ENCODE measurements around the gene OAS3. TPM values are rescaled to one million over a fixed set of nuclear protein-coding genes. Genes with fewer than 3 reads are reported as not detected.

The OAS3 gene
- total and polyA plus RNA-seq, 9 of the 15 experiments (the other 6 are each of a cell fraction or from before 2014, with no cell fraction given): 0.21 to 2.0 (median 0.83) TPM

DNA sequence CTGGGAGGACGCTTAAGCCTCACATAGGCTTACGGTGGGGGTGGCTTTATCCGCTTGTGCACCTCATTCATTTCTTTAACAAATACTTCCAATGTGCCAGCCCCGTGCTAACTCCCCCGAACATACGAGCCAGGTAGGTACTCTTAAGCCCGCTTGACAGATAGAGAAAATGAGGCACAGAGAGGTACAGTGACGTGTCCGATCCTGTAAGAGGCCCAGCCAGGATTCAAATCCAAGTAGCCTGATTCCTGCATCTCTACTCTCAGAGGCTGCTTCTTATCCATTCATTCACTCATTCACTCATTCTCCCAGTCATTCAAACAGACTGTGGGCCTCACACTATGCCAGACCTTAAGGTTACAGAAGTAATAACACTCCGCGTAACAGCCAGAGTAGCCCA, 477 bp downstream of the OAS3 start (continued):
- TF ChIP-seq, protein P1, sequence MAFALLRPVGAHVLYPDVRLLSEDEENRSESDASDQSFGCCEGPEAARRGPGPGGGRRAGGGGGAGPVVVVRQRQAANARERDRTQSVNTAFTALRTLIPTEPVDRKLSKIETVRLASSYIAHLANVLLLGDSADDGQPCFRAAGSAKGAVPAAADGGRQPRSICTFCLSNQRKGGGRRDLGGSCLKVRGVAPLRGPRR (CRISPR knock-in tag; IDR thresholded peaks at IDR 0.05): no peak
- TF ChIP-seq, protein P2, sequence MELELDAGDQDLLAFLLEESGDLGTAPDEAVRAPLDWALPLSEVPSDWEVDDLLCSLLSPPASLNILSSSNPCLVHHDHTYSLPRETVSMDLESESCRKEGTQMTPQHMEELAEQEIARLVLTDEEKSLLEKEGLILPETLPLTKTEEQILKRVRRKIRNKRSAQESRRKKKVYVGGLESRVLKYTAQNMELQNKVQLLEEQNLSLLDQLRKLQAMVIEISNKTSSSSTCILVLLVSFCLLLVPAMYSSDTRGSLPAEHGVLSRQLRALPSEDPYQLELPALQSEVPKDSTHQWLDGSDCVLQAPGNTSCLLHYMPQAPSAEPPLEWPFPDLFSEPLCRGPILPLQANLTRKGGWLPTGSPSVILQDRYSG (tag; conservative IDR thresholded peaks at IDR 0.05; ENCODE audit: low read depth): no peak
- TF ChIP-seq SRSF3 (IDR thresholded peaks at IDR 0.05; ENCODE audit: insufficient read depth, low read length): no peak
- TF ChIP-seq, protein P3, sequence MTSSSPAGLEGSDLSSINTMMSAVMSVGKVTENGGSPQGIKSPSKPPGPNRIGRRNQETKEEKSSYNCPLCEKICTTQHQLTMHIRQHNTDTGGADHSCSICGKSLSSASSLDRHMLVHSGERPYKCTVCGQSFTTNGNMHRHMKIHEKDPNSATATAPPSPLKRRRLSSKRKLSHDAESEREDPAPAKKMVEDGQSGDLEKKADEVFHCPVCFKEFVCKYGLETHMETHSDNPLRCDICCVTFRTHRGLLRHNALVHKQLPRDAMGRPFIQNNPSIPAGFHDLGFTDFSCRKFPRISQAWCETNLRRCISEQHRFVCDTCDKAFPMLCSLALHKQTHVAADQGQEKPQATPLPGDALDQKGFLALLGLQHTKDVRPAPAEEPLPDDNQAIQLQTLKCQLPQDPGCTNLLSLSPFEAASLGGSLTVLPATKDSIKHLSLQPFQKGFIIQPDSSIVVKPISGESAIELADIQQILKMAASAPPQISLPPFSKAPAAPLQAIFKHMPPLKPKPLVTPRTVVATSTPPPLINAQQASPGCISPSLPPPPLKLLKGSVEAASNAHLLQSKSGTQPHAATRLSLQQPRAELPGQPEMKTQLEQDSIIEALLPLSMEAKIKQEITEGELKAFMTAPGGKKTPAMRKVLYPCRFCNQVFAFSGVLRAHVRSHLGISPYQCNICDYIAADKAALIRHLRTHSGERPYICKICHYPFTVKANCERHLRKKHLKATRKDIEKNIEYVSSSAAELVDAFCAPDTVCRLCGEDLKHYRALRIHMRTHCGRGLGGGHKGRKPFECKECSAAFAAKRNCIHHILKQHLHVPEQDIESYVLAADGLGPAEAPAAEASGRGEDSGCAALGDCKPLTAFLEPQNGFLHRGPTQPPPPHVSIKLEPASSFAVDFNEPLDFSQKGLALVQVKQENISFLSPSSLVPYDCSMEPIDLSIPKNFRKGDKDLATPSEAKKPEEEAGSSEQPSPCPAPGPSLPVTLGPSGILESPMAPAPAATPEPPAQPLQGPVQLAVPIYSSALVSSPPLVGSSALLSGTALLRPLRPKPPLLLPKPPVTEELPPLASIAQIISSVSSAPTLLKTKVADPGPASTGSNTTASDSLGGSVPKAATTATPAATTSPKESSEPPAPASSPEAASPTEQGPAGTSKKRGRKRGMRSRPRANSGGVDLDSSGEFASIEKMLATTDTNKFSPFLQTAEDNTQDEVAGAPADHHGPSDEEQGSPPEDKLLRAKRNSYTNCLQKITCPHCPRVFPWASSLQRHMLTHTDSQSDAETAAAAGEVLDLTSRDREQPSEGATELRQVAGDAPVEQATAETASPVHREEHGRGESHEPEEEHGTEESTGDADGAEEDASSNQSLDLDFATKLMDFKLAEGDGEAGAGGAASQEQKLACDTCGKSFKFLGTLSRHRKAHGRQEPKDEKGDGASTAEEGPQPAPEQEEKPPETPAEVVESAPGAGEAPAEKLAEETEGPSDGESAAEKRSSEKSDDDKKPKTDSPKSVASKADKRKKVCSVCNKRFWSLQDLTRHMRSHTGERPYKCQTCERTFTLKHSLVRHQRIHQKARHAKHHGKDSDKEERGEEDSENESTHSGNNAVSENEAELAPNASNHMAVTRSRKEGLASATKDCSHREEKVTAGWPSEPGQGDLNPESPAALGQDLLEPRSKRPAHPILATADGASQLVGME (CRISPR knock-in tag; IDR thresholded peaks at IDR 0.05): no peak
- no peak for TF ChIP-seq CXXC5 (CRISPR knock-in tag; IDR thresholded peaks at IDR 0.05)
- TF ChIP-seq GTF2A2 (tag; IDR thresholded peaks at IDR 0.05): no peak
- TF ChIP-seq ILF3 (IDR thresholded peaks at IDR 0.05; ENCODE audit: borderline replicate concordance): no peak
- no peak for TF ChIP-seq POLR3G (IDR thresholded peaks at IDR 0.05; ENCODE audit: extremely low read depth, insufficient read length, insufficient replicate concordance)
- TF ChIP-seq ZNF224 (CRISPR knock-in tag; IDR thresholded peaks at IDR 0.05): no peak
- no peak for TF ChIP-seq FOXA3 (CRISPR knock-in tag; conservative IDR thresholded peaks at IDR 0.05 in 1 of 2, IDR thresholded peaks at IDR 0.05 in 1 of 2)
- TF ChIP-seq CREM (IDR thresholded peaks at IDR 0.05; ENCODE audit: low read depth): 0 out of 2 replicates have a peak, but pooled peaks have one; percentile 11
- TF ChIP-seq RBBP5 (IDR thresholded peaks at IDR 0.05; ENCODE audit: borderline replicate concordance, insufficient read depth, low read length, poor library complexity, severe bottlenecking): no peak
- no peak for TF ChIP-seq DDX20 (tag; IDR thresholded peaks at IDR 0.05; ENCODE audit: low read depth)
- TF ChIP-seq, protein P4, sequence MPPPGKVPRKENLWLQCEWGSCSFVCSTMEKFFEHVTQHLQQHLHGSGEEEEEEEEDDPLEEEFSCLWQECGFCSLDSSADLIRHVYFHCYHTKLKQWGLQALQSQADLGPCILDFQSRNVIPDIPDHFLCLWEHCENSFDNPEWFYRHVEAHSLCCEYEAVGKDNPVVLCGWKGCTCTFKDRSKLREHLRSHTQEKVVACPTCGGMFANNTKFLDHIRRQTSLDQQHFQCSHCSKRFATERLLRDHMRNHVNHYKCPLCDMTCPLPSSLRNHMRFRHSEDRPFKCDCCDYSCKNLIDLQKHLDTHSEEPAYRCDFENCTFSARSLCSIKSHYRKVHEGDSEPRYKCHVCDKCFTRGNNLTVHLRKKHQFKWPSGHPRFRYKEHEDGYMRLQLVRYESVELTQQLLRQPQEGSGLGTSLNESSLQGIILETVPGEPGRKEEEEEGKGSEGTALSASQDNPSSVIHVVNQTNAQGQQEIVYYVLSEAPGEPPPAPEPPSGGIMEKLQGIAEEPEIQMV (tag; conservative IDR thresholded peaks at IDR 0.05; ENCODE audit: low read depth): no peak
- TF ChIP-seq SRF (CRISPR knock-in tag; IDR thresholded peaks at IDR 0.05): no peak
- TF ChIP-seq, protein P5, sequence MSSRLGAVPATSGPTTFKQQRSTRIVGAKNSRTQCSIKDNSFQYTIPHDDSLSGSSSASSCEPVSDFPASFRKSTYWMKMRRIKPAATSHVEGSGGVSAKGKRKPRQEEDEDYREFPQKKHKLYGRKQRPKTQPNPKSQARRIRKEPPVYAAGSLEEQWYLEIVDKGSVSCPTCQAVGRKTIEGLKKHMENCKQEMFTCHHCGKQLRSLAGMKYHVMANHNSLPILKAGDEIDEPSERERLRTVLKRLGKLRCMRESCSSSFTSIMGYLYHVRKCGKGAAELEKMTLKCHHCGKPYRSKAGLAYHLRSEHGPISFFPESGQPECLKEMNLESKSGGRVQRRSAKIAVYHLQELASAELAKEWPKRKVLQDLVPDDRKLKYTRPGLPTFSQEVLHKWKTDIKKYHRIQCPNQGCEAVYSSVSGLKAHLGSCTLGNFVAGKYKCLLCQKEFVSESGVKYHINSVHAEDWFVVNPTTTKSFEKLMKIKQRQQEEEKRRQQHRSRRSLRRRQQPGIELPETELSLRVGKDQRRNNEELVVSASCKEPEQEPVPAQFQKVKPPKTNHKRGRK (tag; IDR thresholded peaks at IDR 0.05): peak; percentile 77
- no peak for TF ChIP-seq GTF2E2 (tag; IDR thresholded peaks at IDR 0.05)
